Body of pancreas (tissue), 4 donors: ENCODE results near the gene DVL1.

Source experiments
- CTCF ChIP-seq, 7 experiments: fragments of 450-650 bp in 4 of 7; fragments of 200-600 bp in 3 of 7; sonication (generic) in 3 of 7; IDR thresholded peaks; one replicate each; pipeline ENCODE4 v1.5.1; 2016 to 2019; ENCODE audit warnings: antibody characterized with exemption in 7 of 7
- POLR2A ChIP-seq, 3 donors: fragments of 450-650 bp; IDR thresholded peaks; one replicate each; pipeline ENCODE4 v1.6.1; 2016; ENCODE audit warnings: antibody characterized with exemption in 3 of 3, mild to moderate bottlenecking in 2 of 3

DNA sequence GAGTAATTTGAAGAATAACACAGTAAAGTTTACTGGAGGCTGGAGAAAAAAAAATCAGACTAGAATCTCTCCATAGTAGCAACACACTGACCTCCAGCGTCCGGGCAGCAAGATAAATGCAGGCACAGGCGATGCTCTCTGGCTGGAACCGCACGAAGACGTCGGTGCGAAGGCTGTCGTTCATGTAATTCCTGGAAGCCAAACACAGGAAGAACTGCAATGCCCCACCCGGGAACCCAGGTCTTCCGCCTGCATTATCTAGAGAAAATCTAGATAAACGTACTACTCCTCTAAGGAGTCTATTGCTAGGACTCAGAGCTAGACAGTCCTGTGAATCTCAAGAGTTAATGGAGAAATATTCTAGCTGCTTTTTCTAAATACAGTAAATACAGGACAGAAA is 41.5 kb upstream of the DVL1 start:
- no peak for TF ChIP-seq POLR2A (IDR thresholded peaks at IDR 0.05)
- no peak for TF ChIP-seq CTCF (IDR thresholded peaks at IDR 0.05)
